ENCODE data around the gene TTLL9.

The TTLL9 gene

GRCh38 chr20:31979713-31980426, 109.4 kb downstream of the TTLL9 start:
- ATAC-seq, result no peak

DNA sequence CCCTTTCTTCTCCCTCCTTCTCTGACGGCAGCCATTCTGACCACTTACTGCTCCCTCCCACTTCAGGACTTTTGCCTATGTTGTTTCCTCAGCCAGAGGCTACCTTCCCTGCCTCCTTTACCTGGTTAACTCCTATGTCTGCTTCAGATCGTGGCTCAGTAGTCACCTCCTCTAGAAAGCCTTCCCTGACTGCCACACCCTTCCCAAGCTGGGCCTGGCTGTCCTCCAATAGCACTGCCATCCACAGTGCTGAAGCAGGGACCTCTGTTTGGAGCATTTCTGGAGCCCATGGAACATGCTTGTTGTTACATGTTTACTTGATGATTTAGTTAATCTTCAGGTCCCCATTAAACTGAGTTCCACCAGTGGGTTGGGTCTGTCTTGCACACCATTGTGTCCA, 111.3 kb downstream of the TTLL9 start:
- TF ChIP-seq ESRRG (CRISPR knock-in tag; IDR thresholded peaks at IDR 0.05), result no peak
- no peak for TF ChIP-seq CSRNP3 (CRISPR knock-in tag; IDR thresholded peaks at IDR 0.05)
- peak; percentile 77; the same call in 1 of the 2 replicates for TF ChIP-seq ZFP3 (CRISPR knock-in tag; IDR thresholded peaks at IDR 0.05)
- no peak for TF ChIP-seq ZC3H10 (CRISPR knock-in tag; IDR thresholded peaks at IDR 0.05)

More at GRCh38 chr20:31979713-31980426, 109.4 kb downstream of the TTLL9 start:
- TF ChIP-seq SNAI2 (CRISPR knock-in tag; IDR thresholded peaks at IDR 0.05) (no peak), CSDC2 (CRISPR knock-in tag; IDR thresholded peaks at IDR 0.05) (no peak), TCF4 (CRISPR knock-in tag; IDR thresholded peaks at IDR 0.05; ENCODE audit: borderline replicate concordance) (no peak), ZFP3 (CRISPR knock-in tag; IDR thresholded peaks at IDR 0.05) (no peak), PPARA (CRISPR knock-in tag; IDR thresholded peaks at IDR 0.05; ENCODE audit: borderline replicate concordance) (no peak), OSR1 (CRISPR knock-in tag; IDR thresholded peaks at IDR 0.05) (no peak), ARNTL (CRISPR knock-in tag; IDR thresholded peaks at IDR 0.05; ENCODE audit: borderline replicate concordance, low read depth) (no peak), RARB (CRISPR knock-in tag; IDR thresholded peaks at IDR 0.05) (no peak), BACH2 (CRISPR knock-in tag; IDR thresholded peaks at IDR 0.05; ENCODE audit: borderline replicate concordance) (no peak), ZNF8 (CRISPR knock-in tag; IDR thresholded peaks at IDR 0.05) (no peak)
- TF ChIP-seq, protein P1, sequence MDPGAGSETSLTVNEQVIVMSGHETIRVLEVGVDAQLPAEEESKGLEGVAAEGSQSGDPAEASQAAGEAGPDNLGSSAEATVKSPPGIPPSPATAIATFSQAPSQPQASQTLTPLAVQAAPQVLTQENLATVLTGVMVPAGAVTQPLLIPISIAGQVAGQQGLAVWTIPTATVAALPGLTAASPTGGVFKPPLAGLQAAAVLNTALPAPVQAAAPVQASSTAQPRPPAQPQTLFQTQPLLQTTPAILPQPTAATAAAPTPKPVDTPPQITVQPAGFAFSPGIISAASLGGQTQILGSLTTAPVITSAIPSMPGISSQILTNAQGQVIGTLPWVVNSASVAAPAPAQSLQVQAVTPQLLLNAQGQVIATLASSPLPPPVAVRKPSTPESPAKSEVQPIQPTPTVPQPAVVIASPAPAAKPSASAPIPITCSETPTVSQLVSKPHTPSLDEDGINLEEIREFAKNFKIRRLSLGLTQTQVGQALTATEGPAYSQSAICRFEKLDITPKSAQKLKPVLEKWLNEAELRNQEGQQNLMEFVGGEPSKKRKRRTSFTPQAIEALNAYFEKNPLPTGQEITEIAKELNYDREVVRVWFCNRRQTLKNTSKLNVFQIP (CRISPR knock-in tag; IDR thresholded peaks at IDR 0.05; ENCODE audit: borderline replicate concordance, low read depth), result no peak

GRCh38 chr20:31984981-31985471, 114.6 kb downstream of the TTLL9 start:
- no peak; the same call in 2 of the 3 replicates for ATAC-seq
- TF ChIP-seq ZNF565 (CRISPR knock-in tag; conservative IDR thresholded peaks at IDR 0.05; ENCODE audit: low read depth) (no peak), TCF4 (CRISPR knock-in tag; IDR thresholded peaks at IDR 0.05; ENCODE audit: borderline replicate concordance) (no peak), ZFP3 (CRISPR knock-in tag; IDR thresholded peaks at IDR 0.05) (no peak), GLIS3 (CRISPR knock-in tag; IDR thresholded peaks at IDR 0.05) (no peak), CREB5 (CRISPR knock-in tag; IDR thresholded peaks at IDR 0.05; ENCODE audit: low read depth) (no peak), PATZ1 (CRISPR knock-in tag; IDR thresholded peaks at IDR 0.05; ENCODE audit: borderline replicate concordance) (no peak), CSDC2 (CRISPR knock-in tag; IDR thresholded peaks at IDR 0.05) (no peak), TSHZ2 (CRISPR knock-in tag; IDR thresholded peaks at IDR 0.05) (no peak), OSR1 (CRISPR knock-in tag; IDR thresholded peaks at IDR 0.05) (no peak), ESRRG (CRISPR knock-in tag; IDR thresholded peaks at IDR 0.05) (no peak)
- TF ChIP-seq, protein P1 (CRISPR knock-in tag; IDR thresholded peaks at IDR 0.05; ENCODE audit: borderline replicate concordance, low read depth), result no peak

More for the DNA sequence above, 111.3 kb downstream of the TTLL9 start:
- ATAC-seq, result no peak
